Neural cell (in vitro differentiated cells): Measurements from ENCODE around the gene SLC35E1. TPM values are rescaled to one million over a fixed set of nuclear protein-coding genes. Genes with fewer than 3 reads are reported as not detected.

Experiments used
- H2AFZ ChIP-seq: fragments of 200-600, 300-800 bp; sonication (generic), shearing (Covaris generic); 2 replicates; pipeline ENCODE4 v1.6.0; 2014; ENCODE audit warnings: low read depth, mild to moderate bottlenecking, antibody characterized with exemption, low read length, moderate library complexity
- H3F3A ChIP-seq: fragments of 200-600 bp; shearing (Covaris generic); 2 replicates; pipeline ENCODE4 v1.6.1; 2016; ENCODE audit warnings: mild to moderate bottlenecking, moderate library complexity, mixed read lengths, antibody characterized with exemption, low read length; ENCODE audit not compliant: insufficient read depth, poor library complexity, severe bottlenecking
- H3K27ac ChIP-seq: fragments of 200-600, 300-800 bp; sonication (generic), shearing (Covaris generic); 2 replicates; pipeline ENCODE4 v1.5.1; 2014; ENCODE audit warnings: mild to moderate bottlenecking, low read length, moderate library complexity
- H3K27me3 ChIP-seq: fragments of 300-800, 200-600 bp; sonication (generic), shearing (Covaris generic); 2 replicates; pipeline ENCODE4 v1.6.0; 2014; ENCODE audit warnings: mild to moderate bottlenecking, low read depth, low read length, moderate library complexity; ENCODE audit not compliant: insufficient read depth
- H3K36me3 ChIP-seq: fragments of 300-800, 200-600 bp; sonication (generic), shearing (Covaris generic); 2 replicates; pipeline ENCODE4 v1.5.1; 2014; ENCODE audit warnings: mild to moderate bottlenecking, antibody characterized with exemption, low read length, moderate library complexity; ENCODE audit not compliant: insufficient read depth
- H3K4me2 ChIP-seq: fragments of 300-800, 200-600 bp; sonication (generic), shearing (Covaris generic); 2 replicates; pipeline ENCODE4 v1.6.0; 2014; ENCODE audit warnings: mild to moderate bottlenecking, low read length
- H3K4me3 ChIP-seq: fragments of 300-800, 200-600 bp; sonication (generic), shearing (Covaris generic); 2 replicates; pipeline ENCODE4 v1.5.1; 2014; ENCODE audit warnings: mild to moderate bottlenecking, low read length, moderate library complexity
- H3K79me2 ChIP-seq: fragments of 200-600 bp; shearing (Covaris generic); replicated peaks from 2 replicates; pipeline ENCODE4 v1.6.0; 2014; ENCODE audit warnings: mild to moderate bottlenecking, low read length, moderate library complexity; ENCODE audit not compliant: insufficient read depth
- H3K9ac ChIP-seq: fragments of 300-800, 200-600 bp; sonication (generic), shearing (Covaris generic); 2 replicates; pipeline ENCODE4 v1.6.1; 2016; ENCODE audit warnings: mild to moderate bottlenecking, low read length, mixed read lengths
- H3K9me2 ChIP-seq: fragments of 200-600 bp; shearing (Covaris generic); 2 replicates; pipeline ENCODE4 v1.6.1; 2016; ENCODE audit warnings: mild to moderate bottlenecking, low read length, mixed read lengths; ENCODE audit not compliant: insufficient read depth
- H3K9me3 ChIP-seq: fragments of 200-600, 300-800 bp; sonication (generic), shearing (Covaris generic); 2 replicates; pipeline ENCODE4 v1.6.1; 2016; ENCODE audit warnings: mild to moderate bottlenecking, mixed run types, low read length, moderate library complexity, mixed read lengths
- H4K20me1 ChIP-seq: fragments of 200-600 bp; shearing (Covaris generic); 2 replicates; pipeline ENCODE4 v1.6.1; 2016; ENCODE audit warnings: mild to moderate bottlenecking, mixed run types; ENCODE audit not compliant: insufficient read depth
- EP300 ChIP-seq: fragments of 450-650 bp; conservative IDR thresholded peaks from 2 replicates; pipeline ENCODE4 v1.6.1; 2014; ENCODE audit warnings: antibody characterized with exemption, mild to moderate bottlenecking, moderate library complexity; ENCODE audit not compliant: poor library complexity, severe bottlenecking
- EZH2 ChIP-seq: fragments of 200-600, 300-800 bp; shearing (Covaris generic), sonication (generic); IDR thresholded peaks from 2 replicates; pipeline ENCODE4 v1.6.1; 2014; ENCODE audit warnings: antibody characterized with exemption, low read length, borderline replicate concordance, mild to moderate bottlenecking; ENCODE audit not compliant: insufficient read depth, poor library complexity, severe bottlenecking
- MXI1 ChIP-seq: fragments of 450-650 bp; conservative IDR thresholded peaks from 2 replicates; pipeline ENCODE4 v1.6.1; 2014; ENCODE audit warnings: antibody characterized with exemption, mild to moderate bottlenecking; ENCODE audit not compliant: poor library complexity, severe bottlenecking
- POLR2AphosphoS5 ChIP-seq: IDR thresholded peaks from 2 replicates; pipeline ENCODE4 v1.6.1; 2012
- RAD21 ChIP-seq: fragments of 450-650 bp; conservative IDR thresholded peaks from 2 replicates; pipeline ENCODE4 v1.6.1; 2014; ENCODE audit warnings: antibody characterized with exemption, mild to moderate bottlenecking, moderate library complexity
- SMC3 ChIP-seq: fragments of 450-650 bp; conservative IDR thresholded peaks from 2 replicates; pipeline ENCODE4 v1.6.1; 2014; ENCODE audit warnings: antibody characterized with exemption, mild to moderate bottlenecking, moderate library complexity; ENCODE audit not compliant: poor library complexity
- TAF1 ChIP-seq: IDR thresholded peaks from 2 replicates; pipeline ENCODE4 v1.6.1; 2012; ENCODE audit warnings: low read depth
- polyA plus RNA-seq: library from polyadenylated mRNA; depleted of rRNA; stranded (reverse); fragments of >200 nt; gene quantifications from 2 replicates; pipeline ENCODE4 v1.2.3, GENCODE V29; 2014
- TF ChIP-seq, protein P1 (sequence below): fragments of 450-650 bp; IDR thresholded peaks from 2 replicates; pipeline ENCODE4 v1.5.1; 2014; ENCODE audit warnings: antibody characterized with exemption, mild to moderate bottlenecking, moderate library complexity; ENCODE audit not compliant: poor library complexity, severe bottlenecking
- TF ChIP-seq, protein P2 (sequence below): IDR thresholded peaks from 2 replicates; pipeline ENCODE4 v1.6.1; 2012; ENCODE audit warnings: borderline replicate concordance

SLC35E1 gene
- polyA plus RNA-seq, 1 donor from 2014 or later, result 23.9 TPM

DNA sequence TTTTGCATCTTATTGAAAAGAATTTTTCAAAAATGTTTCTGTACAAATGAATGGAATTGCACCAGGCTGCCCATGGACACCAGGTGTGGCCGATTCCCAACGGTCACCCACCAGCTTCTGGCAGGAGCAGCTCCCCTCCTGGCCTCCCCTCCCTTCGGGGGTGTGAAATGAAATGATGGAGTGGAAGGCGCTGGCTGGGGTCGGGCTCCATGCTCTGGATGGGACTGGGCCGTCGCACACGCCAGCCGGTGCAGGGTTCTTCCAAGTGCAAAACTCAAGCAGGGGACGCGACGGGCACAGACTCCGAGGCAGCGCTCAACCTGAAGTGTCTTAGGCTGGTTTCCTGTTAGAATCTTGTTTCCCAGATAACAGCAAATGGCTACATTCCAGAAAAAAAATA lies 54.2 kb downstream of the SLC35E1 start:
- H3K79me2 ChIP-seq, result no peaks in the 10 kb centered on the region
- no peaks in the 10 kb centered on the region for H3K27me3 ChIP-seq
- no peaks in the 10 kb centered on the region for H3K36me3 ChIP-seq
- no peak overlapping the region for H3K9ac ChIP-seq
- H3F3A ChIP-seq, result no peaks in the 10 kb centered on the region
- TF ChIP-seq MXI1 (no peak), POLR2AphosphoS5 (no peak), SMC3 (no peak), EZH2 (no peak), RAD21 (no peak)
- TF ChIP-seq, protein P1, sequence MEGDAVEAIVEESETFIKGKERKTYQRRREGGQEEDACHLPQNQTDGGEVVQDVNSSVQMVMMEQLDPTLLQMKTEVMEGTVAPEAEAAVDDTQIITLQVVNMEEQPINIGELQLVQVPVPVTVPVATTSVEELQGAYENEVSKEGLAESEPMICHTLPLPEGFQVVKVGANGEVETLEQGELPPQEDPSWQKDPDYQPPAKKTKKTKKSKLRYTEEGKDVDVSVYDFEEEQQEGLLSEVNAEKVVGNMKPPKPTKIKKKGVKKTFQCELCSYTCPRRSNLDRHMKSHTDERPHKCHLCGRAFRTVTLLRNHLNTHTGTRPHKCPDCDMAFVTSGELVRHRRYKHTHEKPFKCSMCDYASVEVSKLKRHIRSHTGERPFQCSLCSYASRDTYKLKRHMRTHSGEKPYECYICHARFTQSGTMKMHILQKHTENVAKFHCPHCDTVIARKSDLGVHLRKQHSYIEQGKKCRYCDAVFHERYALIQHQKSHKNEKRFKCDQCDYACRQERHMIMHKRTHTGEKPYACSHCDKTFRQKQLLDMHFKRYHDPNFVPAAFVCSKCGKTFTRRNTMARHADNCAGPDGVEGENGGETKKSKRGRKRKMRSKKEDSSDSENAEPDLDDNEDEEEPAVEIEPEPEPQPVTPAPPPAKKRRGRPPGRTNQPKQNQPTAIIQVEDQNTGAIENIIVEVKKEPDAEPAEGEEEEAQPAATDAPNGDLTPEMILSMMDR, result no peak
- no peaks in the 10 kb centered on the region for H4K20me1 ChIP-seq
- no peaks in the 10 kb centered on the region for H3K9me3 ChIP-seq
- no peak overlapping the region for H3K4me3 ChIP-seq
- no peaks in the 10 kb centered on the region for H3K9me2 ChIP-seq
- no peak overlapping the region for H3K27ac ChIP-seq
- H2AFZ ChIP-seq, result no peak overlapping the region
- no peak overlapping the region for H3K4me2 ChIP-seq

DNA sequence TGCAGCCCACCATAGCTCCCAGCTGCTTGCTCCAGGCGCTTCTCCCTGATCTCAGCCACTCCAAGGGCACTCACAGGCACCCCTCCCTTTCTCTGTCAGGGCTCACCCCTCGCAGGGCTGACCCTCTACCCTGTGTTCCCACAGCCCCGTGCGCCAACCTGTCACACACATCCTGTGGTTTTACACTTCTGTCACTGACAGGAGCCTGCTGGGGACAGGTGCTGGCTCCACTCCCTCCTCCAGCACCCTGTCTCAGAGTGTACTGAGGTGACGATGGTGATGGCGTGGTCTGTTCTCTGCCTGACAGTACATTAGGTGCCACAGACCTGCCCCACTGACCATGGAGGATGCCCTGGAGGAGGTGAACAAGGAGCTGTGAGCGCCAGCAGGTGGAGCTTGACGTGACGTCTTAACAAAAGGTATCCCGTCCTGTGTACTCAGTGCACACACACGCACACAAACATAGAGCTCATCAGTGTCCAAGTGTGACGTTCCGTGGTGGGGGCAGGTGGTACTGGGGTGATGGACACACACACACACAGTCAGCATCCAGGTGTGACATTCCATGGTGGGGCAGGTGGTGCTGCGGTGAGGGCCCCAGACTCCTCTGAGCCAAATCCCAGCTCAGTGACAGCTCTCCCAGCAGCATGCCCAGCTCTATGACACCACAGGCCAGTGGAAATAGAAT lies 55.1 kb downstream of the SLC35E1 start:
- Histone ChIP-seq H4K20me1 (no peaks in the 10 kb centered on the region), H3K9me2 (no peaks in the 10 kb centered on the region), H3K27me3 (no peaks in the 10 kb centered on the region), H3K36me3 (no peaks in the 10 kb centered on the region), H3K79me2 (no peaks in the 10 kb centered on the region), H3K4me2 (no peak overlapping the region), H3K4me3 (no peak overlapping the region), H3K27ac (no peak overlapping the region), H3K9me3 (no peaks in the 10 kb centered on the region), H3F3A (no peaks in the 10 kb centered on the region), H2AFZ (no peak overlapping the region), H3K9ac (no peak overlapping the region)
- TF ChIP-seq SMC3 (no peak), TAF1 (no peak), MXI1 (no peak), EP300 (no peak), EZH2 (no peak), POLR2AphosphoS5 (no peak), RAD21 (no peak)
- TF ChIP-seq, protein P1, result no peak
- TF ChIP-seq, protein P2, sequence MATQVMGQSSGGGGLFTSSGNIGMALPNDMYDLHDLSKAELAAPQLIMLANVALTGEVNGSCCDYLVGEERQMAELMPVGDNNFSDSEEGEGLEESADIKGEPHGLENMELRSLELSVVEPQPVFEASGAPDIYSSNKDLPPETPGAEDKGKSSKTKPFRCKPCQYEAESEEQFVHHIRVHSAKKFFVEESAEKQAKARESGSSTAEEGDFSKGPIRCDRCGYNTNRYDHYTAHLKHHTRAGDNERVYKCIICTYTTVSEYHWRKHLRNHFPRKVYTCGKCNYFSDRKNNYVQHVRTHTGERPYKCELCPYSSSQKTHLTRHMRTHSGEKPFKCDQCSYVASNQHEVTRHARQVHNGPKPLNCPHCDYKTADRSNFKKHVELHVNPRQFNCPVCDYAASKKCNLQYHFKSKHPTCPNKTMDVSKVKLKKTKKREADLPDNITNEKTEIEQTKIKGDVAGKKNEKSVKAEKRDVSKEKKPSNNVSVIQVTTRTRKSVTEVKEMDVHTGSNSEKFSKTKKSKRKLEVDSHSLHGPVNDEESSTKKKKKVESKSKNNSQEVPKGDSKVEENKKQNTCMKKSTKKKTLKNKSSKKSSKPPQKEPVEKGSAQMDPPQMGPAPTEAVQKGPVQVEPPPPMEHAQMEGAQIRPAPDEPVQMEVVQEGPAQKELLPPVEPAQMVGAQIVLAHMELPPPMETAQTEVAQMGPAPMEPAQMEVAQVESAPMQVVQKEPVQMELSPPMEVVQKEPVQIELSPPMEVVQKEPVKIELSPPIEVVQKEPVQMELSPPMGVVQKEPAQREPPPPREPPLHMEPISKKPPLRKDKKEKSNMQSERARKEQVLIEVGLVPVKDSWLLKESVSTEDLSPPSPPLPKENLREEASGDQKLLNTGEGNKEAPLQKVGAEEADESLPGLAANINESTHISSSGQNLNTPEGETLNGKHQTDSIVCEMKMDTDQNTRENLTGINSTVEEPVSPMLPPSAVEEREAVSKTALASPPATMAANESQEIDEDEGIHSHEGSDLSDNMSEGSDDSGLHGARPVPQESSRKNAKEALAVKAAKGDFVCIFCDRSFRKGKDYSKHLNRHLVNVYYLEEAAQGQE, result no peak
